HFF-Myc (cell line): ENCODE measurements around the gene CELA3A.
"Not testable (repeated sequence)": the region's sequence is repeated elsewhere in the genome, so short reads cannot be mapped to it uniquely, and the experiment has no call there.

ENCODE experiments used
- DNase-seq: peaks from one replicate; pipeline ENCODE4 v3.0.0-alpha.2; 2011; ENCODE audit warnings: low read depth; ENCODE audit errors: extremely low read depth
- H3K4me3 ChIP-seq: replicated peaks from 2 replicates; pipeline ENCODE4 v1.5.1; 2011; ENCODE audit warnings: low read depth, mild to moderate bottlenecking, control low read depth, low read length
- TF ChIP-seq, protein P1 (sequence below): IDR thresholded peaks from 2 replicates; pipeline ENCODE4 v1.5.1; 2012; ENCODE audit warnings: mild to moderate bottlenecking, low read depth, low read length, control low read depth; ENCODE audit errors: missing control alignments

Gene CELA3A

DNA sequence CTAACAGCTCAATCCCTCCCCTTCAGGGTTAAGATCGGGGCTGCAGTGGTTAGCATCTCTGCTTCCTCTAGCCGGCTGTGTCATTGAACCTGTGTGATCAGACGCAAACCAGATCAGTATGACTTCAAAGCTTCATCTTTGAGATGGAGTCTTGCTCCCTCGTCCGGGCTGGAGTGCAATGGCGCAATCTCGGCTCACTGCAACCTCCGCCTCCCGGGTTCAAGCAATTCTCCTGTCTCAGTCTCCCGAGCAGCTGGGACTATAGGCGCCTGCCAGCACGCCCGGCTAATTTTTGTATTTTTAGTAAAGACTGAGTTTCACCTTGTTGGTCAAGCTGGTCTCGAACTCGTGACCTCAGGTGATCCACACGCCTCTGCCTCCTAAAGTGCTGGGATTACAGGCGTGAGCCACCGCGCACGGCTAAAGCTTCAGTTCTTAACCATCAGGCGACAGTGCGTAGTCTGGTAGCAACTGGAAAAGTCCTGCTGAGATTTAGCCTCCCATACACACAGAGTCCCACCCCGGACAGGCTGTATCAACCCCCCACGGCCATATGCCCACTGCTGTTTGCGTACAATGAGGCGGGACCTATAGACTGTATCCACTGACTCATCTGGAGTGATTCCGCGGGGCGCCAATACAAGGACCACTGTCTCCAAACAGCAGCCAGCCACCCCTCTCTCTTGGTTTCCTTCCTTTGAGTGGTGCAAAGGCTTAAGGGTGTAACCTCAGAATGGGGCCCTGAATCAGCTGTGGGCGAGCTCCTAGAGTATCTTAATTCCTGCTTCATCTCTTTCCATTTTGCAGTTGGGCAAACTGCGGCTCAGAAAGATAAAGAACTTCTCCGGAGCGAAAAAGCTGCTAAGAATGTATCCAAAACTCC lies 23.3 kb downstream of the CELA3A start:
- peak; percentile 45 for DNase-seq

DNA sequence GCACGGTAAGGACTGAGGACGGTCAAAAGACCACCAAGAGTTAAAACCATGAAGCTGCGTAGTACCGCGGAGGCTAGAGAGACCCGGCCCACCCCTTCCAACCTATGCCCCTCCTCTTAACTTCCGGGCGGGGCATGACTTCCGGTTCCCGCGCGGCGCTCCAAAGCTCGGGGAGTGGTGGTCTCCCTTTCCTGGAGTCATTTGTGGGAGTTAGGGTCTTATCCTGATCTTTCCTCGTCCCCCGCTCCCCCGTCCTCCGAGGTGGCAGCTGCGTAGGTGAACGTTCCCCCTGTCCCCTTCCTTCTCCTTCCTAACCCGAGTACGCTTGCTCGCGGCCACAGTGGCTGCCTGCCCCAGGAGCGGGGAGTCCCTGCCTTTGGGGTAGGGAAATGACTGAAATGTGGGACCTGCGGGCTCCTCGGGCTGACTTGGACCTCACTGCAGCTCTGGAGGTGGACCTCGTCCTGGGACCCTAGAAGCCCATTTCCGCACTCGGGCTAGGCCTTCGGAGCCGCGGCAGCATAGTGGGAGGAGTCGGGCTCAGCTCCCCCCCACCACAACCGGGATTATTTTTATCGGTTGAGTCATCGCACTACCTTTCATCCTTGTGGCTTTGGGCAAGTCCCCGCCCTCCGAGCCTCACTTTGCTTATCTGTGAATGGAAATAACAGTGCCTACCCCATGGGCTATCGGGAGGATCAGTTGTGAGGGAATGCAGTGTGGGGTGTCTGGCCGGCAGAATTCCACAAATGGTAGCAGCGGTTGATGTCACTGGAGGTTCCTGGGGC lies 24.1 kb downstream of the CELA3A start:
- TF ChIP-seq, protein P1, sequence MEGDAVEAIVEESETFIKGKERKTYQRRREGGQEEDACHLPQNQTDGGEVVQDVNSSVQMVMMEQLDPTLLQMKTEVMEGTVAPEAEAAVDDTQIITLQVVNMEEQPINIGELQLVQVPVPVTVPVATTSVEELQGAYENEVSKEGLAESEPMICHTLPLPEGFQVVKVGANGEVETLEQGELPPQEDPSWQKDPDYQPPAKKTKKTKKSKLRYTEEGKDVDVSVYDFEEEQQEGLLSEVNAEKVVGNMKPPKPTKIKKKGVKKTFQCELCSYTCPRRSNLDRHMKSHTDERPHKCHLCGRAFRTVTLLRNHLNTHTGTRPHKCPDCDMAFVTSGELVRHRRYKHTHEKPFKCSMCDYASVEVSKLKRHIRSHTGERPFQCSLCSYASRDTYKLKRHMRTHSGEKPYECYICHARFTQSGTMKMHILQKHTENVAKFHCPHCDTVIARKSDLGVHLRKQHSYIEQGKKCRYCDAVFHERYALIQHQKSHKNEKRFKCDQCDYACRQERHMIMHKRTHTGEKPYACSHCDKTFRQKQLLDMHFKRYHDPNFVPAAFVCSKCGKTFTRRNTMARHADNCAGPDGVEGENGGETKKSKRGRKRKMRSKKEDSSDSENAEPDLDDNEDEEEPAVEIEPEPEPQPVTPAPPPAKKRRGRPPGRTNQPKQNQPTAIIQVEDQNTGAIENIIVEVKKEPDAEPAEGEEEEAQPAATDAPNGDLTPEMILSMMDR, result no peak
- peak; percentile 63 for DNase-seq
- H3K4me3 ChIP-seq, result peak overlapping the region; percentile 95

More for the DNA sequence above, 23.3 kb downstream of the CELA3A start:
- TF ChIP-seq, protein P1, result no peak
- peak overlapping the region; percentile 95 for H3K4me3 ChIP-seq

DNA sequence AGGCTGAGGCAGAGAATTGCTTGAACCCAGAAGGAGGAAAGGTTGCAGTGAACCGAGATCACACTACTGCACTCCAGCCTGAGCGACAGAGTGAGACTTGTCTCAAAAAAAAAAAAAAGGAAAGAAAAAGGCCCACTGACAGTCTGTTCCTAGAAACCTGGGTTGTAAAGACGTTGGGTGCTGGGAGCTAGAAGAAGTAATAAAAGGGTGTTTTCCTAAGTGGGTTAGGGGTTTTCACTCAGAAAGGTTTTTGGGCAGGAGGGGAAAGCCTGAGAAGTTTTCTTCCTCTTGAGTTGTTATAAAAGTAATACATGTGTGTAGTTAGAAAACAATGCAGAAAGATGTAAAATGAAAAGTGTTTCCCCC lies 25.4 kb downstream of the CELA3A start:
- H3K4me3 ChIP-seq, result no peak overlapping the region
- TF ChIP-seq, protein P1, result no peak
- no peak for DNase-seq

DNA sequence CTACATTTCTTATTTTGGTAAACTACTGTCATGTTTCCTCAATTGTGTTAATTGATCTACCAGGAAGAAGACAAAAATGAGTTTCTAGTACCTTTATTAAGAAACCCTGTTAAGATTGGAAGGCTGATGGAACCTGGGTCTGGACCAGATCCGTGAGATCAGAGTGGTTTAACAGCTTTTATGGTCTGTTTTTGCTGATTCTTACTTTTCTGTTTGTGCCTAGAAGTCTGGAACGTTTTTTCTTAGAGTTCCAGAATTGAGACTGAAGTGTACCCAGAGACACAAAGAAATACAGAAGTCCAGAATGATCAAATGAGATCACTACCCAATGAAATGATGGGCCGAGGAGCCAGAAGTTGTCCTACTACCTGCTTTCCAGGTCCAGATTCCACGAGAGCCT lies 28.6 kb downstream of the CELA3A start:
- TF ChIP-seq, protein P1, result no peak
- no peak overlapping the region for H3K4me3 ChIP-seq
- no peak for DNase-seq

DNA sequence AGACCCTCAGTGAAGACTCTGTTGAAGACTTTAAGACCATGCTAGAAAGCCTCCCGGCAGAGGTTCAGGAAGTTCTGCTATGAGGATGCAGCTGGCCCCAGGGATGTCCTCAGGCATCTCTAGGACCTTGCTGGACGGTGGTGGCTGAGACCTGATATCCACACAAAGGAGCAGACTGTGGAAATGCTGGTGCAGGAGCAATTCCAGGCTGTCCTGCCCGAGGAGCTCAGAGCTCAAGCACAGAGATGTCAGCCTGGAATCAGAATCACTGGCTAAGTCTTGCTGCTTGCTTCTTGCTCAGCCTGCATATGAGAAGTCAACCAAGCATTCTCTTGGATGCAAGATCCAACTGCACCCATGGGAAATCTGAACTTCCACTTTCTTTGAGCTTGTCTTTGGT lies 29.0 kb downstream of the CELA3A start:
- TF ChIP-seq, protein P1, result no peak
- H3K4me3 ChIP-seq, result no peak overlapping the region
- no peak for DNase-seq

DNA sequence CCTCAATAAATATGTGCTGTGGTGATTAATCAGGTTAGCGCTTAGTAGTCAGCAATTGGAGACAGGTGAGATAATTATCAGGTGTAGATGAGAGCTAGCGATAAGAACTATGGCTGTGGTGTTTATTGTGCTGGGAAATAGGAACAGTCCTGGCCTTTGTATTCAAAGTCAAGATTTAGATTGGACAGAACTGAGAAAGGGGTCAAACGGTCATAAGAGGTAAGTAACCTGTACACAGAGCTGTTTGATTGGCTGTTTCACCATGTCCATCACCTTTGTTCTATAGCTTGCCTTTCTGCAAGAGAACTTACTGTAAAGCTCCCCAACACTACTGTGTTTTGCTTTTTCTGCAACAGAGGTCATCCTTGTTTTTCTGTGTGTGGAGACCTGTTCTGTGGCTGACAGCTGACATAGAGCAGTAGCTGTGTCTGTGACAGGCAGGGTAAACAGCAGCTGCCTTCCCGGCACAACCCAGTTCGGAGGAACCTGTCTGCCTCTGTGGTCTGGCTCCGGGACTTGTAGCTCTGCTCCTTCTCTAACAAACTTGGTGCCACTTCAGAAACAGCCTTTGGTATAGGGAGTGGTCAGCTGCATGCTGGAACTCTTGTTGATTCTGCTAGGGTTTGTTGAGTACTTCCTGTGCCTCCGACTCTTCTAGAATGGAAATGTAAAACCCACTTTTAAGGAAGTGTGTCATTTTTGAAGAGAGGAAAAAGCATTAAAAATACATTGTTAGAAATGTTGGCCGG lies 29.9 kb downstream of the CELA3A start:
- no peak for DNase-seq
- TF ChIP-seq, protein P1, result no peak
- no peak overlapping the region for H3K4me3 ChIP-seq

DNA sequence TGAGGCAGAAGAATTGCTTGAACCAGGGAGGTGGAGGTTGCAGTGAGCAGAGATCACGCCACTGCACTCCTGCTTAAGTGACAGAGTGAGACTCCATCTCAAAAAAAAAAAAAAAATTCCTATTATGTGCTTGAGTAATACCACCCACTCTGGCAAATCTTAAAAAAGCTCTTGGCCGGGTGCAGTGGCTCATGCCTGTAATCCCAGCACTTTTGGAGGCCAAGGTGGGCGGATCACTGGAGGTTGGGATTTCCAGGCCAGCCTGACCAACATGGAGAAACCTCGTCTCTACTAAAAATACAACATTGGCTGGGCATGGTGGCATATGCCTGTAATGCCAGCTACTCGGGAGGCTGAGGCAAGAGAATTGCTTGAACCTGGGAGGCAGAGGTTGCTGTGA lies 33.4 kb downstream of the CELA3A start:
- H3K4me3 ChIP-seq, result not testable (repeated sequence)

More for the DNA sequence above, 33.4 kb downstream of the CELA3A start:
- DNase-seq, result not testable (repeated sequence)
